ENCODE results near the gene PRR23E.

The PRR23E gene

GRCh38 chr3:127185268-127185667 lies 7.7 kb upstream of the PRR23E start:
- POLR2A ChIA-PET = no interaction called here
- CTCF ChIA-PET = no interaction called here
- no peak for DNase-seq (ENCODE audit: extremely low spot score)
- TF ChIP-seq ARNT (IDR thresholded peaks at IDR 0.05) = no peak

- CTCF ChIA-PET = no interaction called here
- TF ChIP-seq TARDBP (IDR thresholded peaks at IDR 0.05) (no peak), ELF4 (IDR thresholded peaks at IDR 0.05) (no peak), LEF1 (IDR thresholded peaks at IDR 0.05; ENCODE audit: borderline replicate concordance) (no peak), FOXK2 (IDR thresholded peaks at IDR 0.05) (no peak), HDGF (IDR thresholded peaks at IDR 0.05; ENCODE audit: borderline replicate concordance) (no peak), CTBP1 (IDR thresholded peaks at IDR 0.05; ENCODE audit: borderline replicate concordance) (no peak), NFRKB (IDR thresholded peaks at IDR 0.05) (no peak), SP1 (IDR thresholded peaks at IDR 0.05) (no peak), FOXM1 (IDR thresholded peaks at IDR 0.05; ENCODE audit: borderline replicate concordance) (no peak), ARNT (IDR thresholded peaks at IDR 0.05) (no peak), FOXA1 (IDR thresholded peaks at IDR 0.05) (no peak), ZNF384 (IDR thresholded peaks at IDR 0.05) (no peak), SUZ12 (IDR thresholded peaks at IDR 0.05) (no peak), L3MBTL2 (conservative IDR thresholded peaks at IDR 0.05) (no peak), PKNOX1 (IDR thresholded peaks at IDR 0.05) (no peak), BHLHE40 (IDR thresholded peaks at IDR 0.05; ENCODE audit: borderline replicate concordance) (no peak)
- DNase-seq (ENCODE audit: extremely low spot score) = no peak
- POLR2A ChIA-PET = no interaction called here
Measured at GRCh38 chr3:127185962-127186674, 6.8 kb upstream of the PRR23E start.

GRCh38 chr3:127187316-127187715 lies 5.6 kb upstream of the PRR23E start:
- CTCF ChIA-PET = no interaction called here
- TF ChIP-seq FOXM1 (IDR thresholded peaks at IDR 0.05; ENCODE audit: borderline replicate concordance) (no peak), BHLHE40 (IDR thresholded peaks at IDR 0.05; ENCODE audit: borderline replicate concordance) (no peak), HDGF (IDR thresholded peaks at IDR 0.05; ENCODE audit: borderline replicate concordance) (no peak), NFRKB (IDR thresholded peaks at IDR 0.05) (no peak), SP1 (IDR thresholded peaks at IDR 0.05) (no peak), ZNF384 (IDR thresholded peaks at IDR 0.05) (no peak), LEF1 (IDR thresholded peaks at IDR 0.05; ENCODE audit: borderline replicate concordance) (no peak), PKNOX1 (IDR thresholded peaks at IDR 0.05) (no peak)
- DNase-seq (ENCODE audit: extremely low spot score) = no peak
- POLR2A ChIA-PET = no interaction called here

GRCh38 chr3:127193341-127193740 lies 410 bp downstream of the PRR23E start:
- TF ChIP-seq TARDBP (IDR thresholded peaks at IDR 0.05) (no peak), ZNF384 (IDR thresholded peaks at IDR 0.05) (no peak), ARNT (IDR thresholded peaks at IDR 0.05) (no peak), PKNOX1 (IDR thresholded peaks at IDR 0.05) (no peak), LEF1 (IDR thresholded peaks at IDR 0.05; ENCODE audit: borderline replicate concordance) (no peak), FOXM1 (IDR thresholded peaks at IDR 0.05; ENCODE audit: borderline replicate concordance) (no peak), SUZ12 (IDR thresholded peaks at IDR 0.05) (no peak), HDGF (IDR thresholded peaks at IDR 0.05; ENCODE audit: borderline replicate concordance) (no peak), NFRKB (IDR thresholded peaks at IDR 0.05) (no peak), L3MBTL2 (conservative IDR thresholded peaks at IDR 0.05) (no peak), BHLHE40 (IDR thresholded peaks at IDR 0.05; ENCODE audit: borderline replicate concordance) (no peak), FOXK2 (IDR thresholded peaks at IDR 0.05) (no peak), FOXA1 (IDR thresholded peaks at IDR 0.05) (no peak), CTBP1 (IDR thresholded peaks at IDR 0.05; ENCODE audit: borderline replicate concordance) (no peak)
- DNase-seq (ENCODE audit: extremely low spot score) = no peak
- ChIA-PET POLR2A (no interaction called here), CTCF (no interaction called here)

- no peak for DNase-seq (ENCODE audit: extremely low spot score)
- TF ChIP-seq ZNF384 (IDR thresholded peaks at IDR 0.05) (no peak), BHLHE40 (IDR thresholded peaks at IDR 0.05; ENCODE audit: borderline replicate concordance) (no peak), CTBP1 (IDR thresholded peaks at IDR 0.05; ENCODE audit: borderline replicate concordance) (no peak), L3MBTL2 (conservative IDR thresholded peaks at IDR 0.05) (no peak), TARDBP (IDR thresholded peaks at IDR 0.05) (no peak), FOXA1 (IDR thresholded peaks at IDR 0.05) (no peak), ELF4 (IDR thresholded peaks at IDR 0.05) (no peak), SUZ12 (IDR thresholded peaks at IDR 0.05) (no peak), LEF1 (IDR thresholded peaks at IDR 0.05; ENCODE audit: borderline replicate concordance) (no peak), SP1 (IDR thresholded peaks at IDR 0.05) (no peak), NFRKB (IDR thresholded peaks at IDR 0.05) (no peak), ARNT (IDR thresholded peaks at IDR 0.05) (no peak), HDGF (IDR thresholded peaks at IDR 0.05; ENCODE audit: borderline replicate concordance) (no peak), FOXK2 (IDR thresholded peaks at IDR 0.05) (no peak), PKNOX1 (IDR thresholded peaks at IDR 0.05) (no peak), FOXM1 (IDR thresholded peaks at IDR 0.05; ENCODE audit: borderline replicate concordance) (no peak)
- CTCF ChIA-PET = no interaction called here
- POLR2A ChIA-PET = no interaction called here
Measured at GRCh38 chr3:127193775-127194174, 844 bp downstream of the PRR23E start.
